AG10803 (cell line): ENCODE data around the gene TNRC6C.

Experiments used
- DNase-seq: peaks from one replicate; pipeline ENCODE4 v3.0.0; 2010; ENCODE audit warnings: low read depth
- H3K4me3 ChIP-seq: 2 replicates; pipeline ENCODE4 v1.5.1; 2011; ENCODE audit warnings: mild to moderate bottlenecking, low read length, control low read depth
- TF ChIP-seq, protein P1 (sequence below): conservative IDR thresholded peaks from 2 replicates; pipeline ENCODE4 v1.5.1; 2011; ENCODE audit warnings: mild to moderate bottlenecking, low read length, control low read depth, inconsistent platforms

Gene TNRC6C

GRCh38 chr17:77943971-77944370 is 14.5 kb upstream of the TNRC6C start:
- TF ChIP-seq, protein P1, sequence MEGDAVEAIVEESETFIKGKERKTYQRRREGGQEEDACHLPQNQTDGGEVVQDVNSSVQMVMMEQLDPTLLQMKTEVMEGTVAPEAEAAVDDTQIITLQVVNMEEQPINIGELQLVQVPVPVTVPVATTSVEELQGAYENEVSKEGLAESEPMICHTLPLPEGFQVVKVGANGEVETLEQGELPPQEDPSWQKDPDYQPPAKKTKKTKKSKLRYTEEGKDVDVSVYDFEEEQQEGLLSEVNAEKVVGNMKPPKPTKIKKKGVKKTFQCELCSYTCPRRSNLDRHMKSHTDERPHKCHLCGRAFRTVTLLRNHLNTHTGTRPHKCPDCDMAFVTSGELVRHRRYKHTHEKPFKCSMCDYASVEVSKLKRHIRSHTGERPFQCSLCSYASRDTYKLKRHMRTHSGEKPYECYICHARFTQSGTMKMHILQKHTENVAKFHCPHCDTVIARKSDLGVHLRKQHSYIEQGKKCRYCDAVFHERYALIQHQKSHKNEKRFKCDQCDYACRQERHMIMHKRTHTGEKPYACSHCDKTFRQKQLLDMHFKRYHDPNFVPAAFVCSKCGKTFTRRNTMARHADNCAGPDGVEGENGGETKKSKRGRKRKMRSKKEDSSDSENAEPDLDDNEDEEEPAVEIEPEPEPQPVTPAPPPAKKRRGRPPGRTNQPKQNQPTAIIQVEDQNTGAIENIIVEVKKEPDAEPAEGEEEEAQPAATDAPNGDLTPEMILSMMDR, result no peak
- DNase-seq, result no peak
- no peak overlapping the region for H3K4me3 ChIP-seq

DNA sequence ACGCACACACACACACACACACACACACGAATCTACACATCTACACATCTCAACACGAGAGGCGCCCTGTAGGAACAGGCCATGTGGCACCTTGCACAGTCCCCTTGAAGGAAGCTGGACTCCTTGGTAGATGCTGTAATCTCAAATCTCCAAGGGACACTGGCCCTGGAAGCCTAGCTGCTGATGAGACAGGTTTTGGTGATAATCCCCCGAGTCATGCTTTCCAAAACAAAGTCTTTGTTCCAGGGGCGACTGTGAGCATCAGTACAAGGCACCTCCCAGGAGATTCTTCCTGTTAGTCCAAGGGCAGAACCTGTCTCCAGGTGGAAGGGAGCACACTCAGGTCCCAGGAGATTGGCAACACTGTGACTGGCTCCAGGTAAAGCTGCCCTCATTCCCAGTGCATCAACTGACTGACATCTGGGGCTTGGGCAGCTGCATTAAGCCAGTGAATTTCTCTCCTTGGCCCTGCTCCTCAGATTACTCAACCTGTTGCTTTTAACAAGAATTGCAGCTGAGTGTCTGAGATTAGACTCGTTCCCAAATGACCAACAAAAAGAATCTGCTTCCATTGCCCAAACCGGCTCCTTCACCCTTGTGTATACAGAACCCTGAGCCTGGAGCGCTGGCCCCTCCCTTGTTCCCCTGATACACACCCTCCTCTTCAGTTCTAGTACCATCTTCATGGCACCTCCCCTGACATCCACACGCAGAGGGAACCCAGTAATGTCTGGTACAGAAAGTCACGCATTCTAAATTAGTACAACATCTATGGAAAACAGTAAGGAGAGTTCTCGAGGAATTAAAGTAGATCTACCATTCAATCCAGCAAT is 13.9 kb upstream of the TNRC6C start:
- no peak overlapping the region for H3K4me3 ChIP-seq
- DNase-seq, result peak; percentile 9
- TF ChIP-seq, protein P1, result no peak

- no peak overlapping the region for H3K4me3 ChIP-seq
- DNase-seq, result no peak
Observed at GRCh38 chr17:77946900-77947645, 11.4 kb upstream of the TNRC6C start.

DNA sequence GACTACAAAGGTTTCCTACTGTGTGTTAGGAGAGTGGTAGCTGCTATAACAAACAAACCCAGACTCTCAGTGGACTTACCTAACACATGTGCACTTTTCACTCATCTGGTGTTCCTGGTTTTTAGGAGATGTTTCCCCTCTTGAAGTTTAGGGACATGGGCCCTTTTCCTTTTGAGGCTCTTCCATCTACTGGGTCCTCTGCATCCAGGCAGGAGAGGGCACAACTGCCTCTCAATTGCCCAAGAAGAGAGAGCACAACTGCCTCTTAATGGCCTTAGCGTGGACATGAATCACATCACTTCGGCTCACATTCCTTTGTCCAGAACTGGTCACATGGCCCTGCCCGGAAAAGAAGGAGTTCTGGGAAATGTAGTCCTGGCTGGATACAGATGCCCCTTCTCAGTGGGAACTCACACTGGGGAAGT is 9.8 kb upstream of the TNRC6C start:
- DNase-seq, result peak; percentile 54
- TF ChIP-seq, protein P1, result no peak
- H3K4me3 ChIP-seq, result no peak overlapping the region

More at GRCh38 chr17:77946900-77947645, 11.4 kb upstream of the TNRC6C start:
- TF ChIP-seq, protein P1, result no peak

DNA sequence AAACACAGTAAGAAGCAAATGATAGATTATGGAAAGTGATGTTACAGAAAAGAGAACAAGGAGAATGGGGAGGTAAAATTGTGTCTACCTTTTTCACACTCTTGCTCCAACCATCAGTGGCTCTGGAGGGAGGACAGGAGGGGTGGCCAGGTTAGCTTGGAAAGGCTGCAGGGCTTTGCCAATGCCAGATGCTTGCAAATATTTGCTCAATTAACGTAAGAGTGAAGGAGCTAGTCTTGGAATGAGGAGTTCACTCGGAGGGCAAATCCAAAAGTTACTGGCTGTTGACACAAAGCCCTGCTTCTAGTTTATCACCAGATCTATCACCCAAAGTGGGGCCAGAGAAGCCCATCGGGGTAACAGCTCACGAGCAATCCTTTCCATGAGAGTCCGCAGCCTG is 7.4 kb upstream of the TNRC6C start:
- DNase-seq, result no peak
- TF ChIP-seq, protein P1, result no peak
- no peak overlapping the region for H3K4me3 ChIP-seq

DNA sequence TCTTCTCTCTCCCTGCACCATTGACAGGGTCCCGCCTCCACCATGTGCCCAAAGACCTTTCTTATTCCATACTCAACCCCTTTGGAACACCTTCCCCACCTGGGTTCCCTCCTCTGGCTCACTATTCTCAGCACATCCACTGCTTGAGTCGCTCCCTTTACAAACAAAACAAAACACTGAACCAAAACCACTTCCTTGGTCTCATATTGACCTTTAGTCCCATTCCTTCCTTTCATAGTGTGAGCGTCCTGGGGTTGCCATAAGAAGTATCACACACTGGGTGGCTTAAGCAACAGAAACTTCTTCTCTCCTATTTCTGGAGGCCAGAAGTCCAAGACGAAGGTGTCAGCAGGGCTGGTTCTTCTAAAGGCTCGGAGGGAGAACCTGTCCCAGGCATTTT is 6.1 kb upstream of the TNRC6C start:
- H3K4me3 ChIP-seq, result no peak overlapping the region
- TF ChIP-seq, protein P1, result no peak
- no peak for DNase-seq
